Adipocyte (in vitro differentiated cells): Measurements from ENCODE around the gene PER1.

ENCODE experiments used
- DNase-seq: peaks from one replicate; pipeline ENCODE4 v3.0.0-alpha.2; 2015; ENCODE audit warnings: low read depth
- H3K27me3 ChIP-seq: replicated peaks from 2 replicates; pipeline ENCODE4 v1.7.0; 2013; ENCODE audit warnings: mild to moderate bottlenecking, low read length, moderate library complexity; ENCODE audit not compliant: control insufficient read depth, insufficient read depth
- H3K36me3 ChIP-seq: 2 replicates; pipeline ENCODE4 v1.7.0; 2013; ENCODE audit warnings: low read length, mild to moderate bottlenecking, moderate library complexity; ENCODE audit not compliant: control insufficient read depth, insufficient read depth, severe bottlenecking
- H3K4me1 ChIP-seq: 2 replicates; pipeline ENCODE4 v1.7.0; 2013; ENCODE audit warnings: mild to moderate bottlenecking, low read length, moderate library complexity; ENCODE audit not compliant: control insufficient read depth, insufficient read depth
- H3K4me3 ChIP-seq: 2 replicates; pipeline ENCODE4 v1.7.0; 2013; ENCODE audit warnings: mild to moderate bottlenecking, low read length, moderate library complexity
- H3K9ac ChIP-seq: 2 replicates; pipeline ENCODE4 v1.7.0; 2013; ENCODE audit warnings: mild to moderate bottlenecking, low read length, moderate library complexity
- H3K9me3 ChIP-seq: 2 replicates; pipeline ENCODE4 v1.7.0; 2013; ENCODE audit warnings: mild to moderate bottlenecking, low read length, moderate library complexity; ENCODE audit not compliant: control insufficient read depth

PER1 gene

GRCh38 chr17:8091033-8091687 lies 61.0 kb downstream of the PER1 start:
- peaks cover 69% of the 10 kb centered on the region for H3K27me3 ChIP-seq
- no peaks in the 10 kb centered on the region for H3K4me1 ChIP-seq
- H3K9me3 ChIP-seq: no peaks in the 10 kb centered on the region
- DNase-seq: no peak
- H3K4me3 ChIP-seq: no peak overlapping the region
- no peak overlapping the region for H3K9ac ChIP-seq
- no peaks in the 10 kb centered on the region for H3K36me3 ChIP-seq
